Keratinocyte (primary cell): ENCODE results near the gene USP37. TPM values are rescaled to one million over a fixed set of nuclear protein-coding genes. Genes with fewer than 3 reads are reported as not detected.

ENCODE experiments used
- DNase-seq: peaks from one replicate; pipeline ENCODE4 v3.0.0-alpha.2; 2011; ENCODE audit warnings: low read depth, missing footprints, low spot score
- FAIRE-seq: peaks from 2 replicates; lab custom pipeline; 2011; peaks lifted over from hg19 to GRCh38; lab: Jason Lieb, UNC
- H2AFZ ChIP-seq: 2 replicates; pipeline ENCODE4 v1.6.0; 2012; ENCODE audit warnings: low read length, control low read depth, inconsistent platforms; ENCODE audit not compliant: control insufficient read depth
- H3K27ac ChIP-seq: 2 replicates; pipeline ENCODE4 v1.5.1; 2011; ENCODE audit warnings: low read length; ENCODE audit not compliant: control insufficient read depth, insufficient read depth
- H3K27me3 ChIP-seq: 3 replicates; pipeline ENCODE4 v1.6.0; 2011; ENCODE audit warnings: low read length; ENCODE audit not compliant: control insufficient read depth, insufficient read depth; ENCODE audit errors: extremely low read depth
- H3K36me3 ChIP-seq, 2 experiments: 2 replicates in 1 of 2; 3 replicates in 1 of 2; pipeline ENCODE4 v1.5.1; 2011; ENCODE audit warnings: low read length in 2 of 2, mild to moderate bottlenecking in 1 of 2; ENCODE audit not compliant: control insufficient read depth in 2 of 2, insufficient read depth in 2 of 2; ENCODE audit errors: extremely low read depth in 1 of 2
- H3K4me1 ChIP-seq: 3 replicates; pipeline ENCODE4 v1.5.1; 2011; ENCODE audit warnings: low read length; ENCODE audit not compliant: control insufficient read depth, insufficient read depth; ENCODE audit errors: extremely low read depth
- H3K4me2 ChIP-seq: 3 replicates; pipeline ENCODE4 v1.6.0; 2011; ENCODE audit warnings: low read depth, low read length; ENCODE audit not compliant: control insufficient read depth, insufficient read depth; ENCODE audit errors: extremely low read depth
- H3K4me3 ChIP-seq, 3 experiments: fragments of 200-600 bp in 1 of 3; sonication (generic) in 1 of 3; 2 replicates in 2 of 3; 3 replicates in 1 of 3; pipeline ENCODE4 v1.5.1; 2011 to 2016; ENCODE audit warnings: low read length in 3 of 3, mild to moderate bottlenecking in 3 of 3, control low read depth in 2 of 3, inconsistent platforms in 1 of 3, low read depth in 1 of 3, mixed read lengths in 1 of 3, mixed run types in 1 of 3, moderate library complexity in 1 of 3; ENCODE audit not compliant: control insufficient read depth in 2 of 3, insufficient read depth in 2 of 3; ENCODE audit errors: extremely low read depth in 1 of 3
- H3K79me2 ChIP-seq: 2 replicates; pipeline ENCODE4 v1.6.0; 2012; ENCODE audit warnings: low read length; ENCODE audit not compliant: control insufficient read depth, insufficient read depth
- H3K9ac ChIP-seq: 3 replicates; pipeline ENCODE4 v1.6.0; 2011; ENCODE audit warnings: low read length; ENCODE audit not compliant: control insufficient read depth, insufficient read depth; ENCODE audit errors: extremely low read depth
- H3K9me1 ChIP-seq: 3 replicates; pipeline ENCODE4 v1.6.0; 2011; ENCODE audit warnings: low read length; ENCODE audit not compliant: control insufficient read depth, insufficient read depth; ENCODE audit errors: extremely low read depth
- H3K9me3 ChIP-seq: 2 replicates; pipeline ENCODE4 v1.5.1; 2012; ENCODE audit warnings: low read depth, low read length; ENCODE audit not compliant: control insufficient read depth
- H4K20me1 ChIP-seq: 3 replicates; pipeline ENCODE4 v1.6.0; 2011; ENCODE audit warnings: low read length; ENCODE audit not compliant: control insufficient read depth, insufficient read depth; ENCODE audit errors: extremely low read depth
- EZH2 ChIP-seq: IDR thresholded peaks from one replicate; pipeline ENCODE4 v1.6.1; 2012; ENCODE audit warnings: inconsistent platforms, mild to moderate bottlenecking, low read length, moderate library complexity
- dilution Hi-C: fragments of 300-500 bp; cut with MboI; formaldehyde crosslinking; loops from one replicate; pipeline ENCODE4 v1.7.0; 2020; ENCODE audit warnings: low sequenced_read_pairs; ENCODE audit not compliant: extremely low pct_ligation_motif_present
- polyA plus RNA-seq, 5 experiments: library from polyadenylated mRNA; depleted of rRNA in 3 of 5; stranded (reverse) in 3 of 5; stranded (forward) in 1 of 5; unstranded in 1 of 5; fragments of >200 nt; gene quantifications; 1 replicate in 1 of 5; 2 replicates in 3 of 5; 3 replicates in 1 of 5; pipeline versions ENCODE4 v1.2.1 to v1.2.3, GENCODE V29; 2011 to 2012; ENCODE audit warnings: missing spikeins in 2 of 5, low read depth in 1 of 5, low replicate concordance in 1 of 5
- TF ChIP-seq, protein P1 (sequence below), 3 experiments: IDR thresholded peaks in 1 of 3; conservative IDR thresholded peaks in 1 of 3; optimal IDR thresholded peaks in 1 of 3; 2 replicates in 2 of 3; 3 replicates in 1 of 3; pipeline versions ENCODE3 to v1.5.1; 2011; ENCODE audit warnings: low read length in 3 of 3, mild to moderate bottlenecking in 3 of 3, moderate library complexity in 2 of 3, control low read depth in 1 of 3, inconsistent platforms in 1 of 3; ENCODE audit not compliant: insufficient read depth in 2 of 3; ENCODE audit errors: extremely low read depth in 1 of 3

Gene USP37
- polyA plus RNA-seq, 1 donor (not counting 4 experiments of a cell fraction or from before 2014, with no cell fraction given), result 4.2 TPM

DNA sequence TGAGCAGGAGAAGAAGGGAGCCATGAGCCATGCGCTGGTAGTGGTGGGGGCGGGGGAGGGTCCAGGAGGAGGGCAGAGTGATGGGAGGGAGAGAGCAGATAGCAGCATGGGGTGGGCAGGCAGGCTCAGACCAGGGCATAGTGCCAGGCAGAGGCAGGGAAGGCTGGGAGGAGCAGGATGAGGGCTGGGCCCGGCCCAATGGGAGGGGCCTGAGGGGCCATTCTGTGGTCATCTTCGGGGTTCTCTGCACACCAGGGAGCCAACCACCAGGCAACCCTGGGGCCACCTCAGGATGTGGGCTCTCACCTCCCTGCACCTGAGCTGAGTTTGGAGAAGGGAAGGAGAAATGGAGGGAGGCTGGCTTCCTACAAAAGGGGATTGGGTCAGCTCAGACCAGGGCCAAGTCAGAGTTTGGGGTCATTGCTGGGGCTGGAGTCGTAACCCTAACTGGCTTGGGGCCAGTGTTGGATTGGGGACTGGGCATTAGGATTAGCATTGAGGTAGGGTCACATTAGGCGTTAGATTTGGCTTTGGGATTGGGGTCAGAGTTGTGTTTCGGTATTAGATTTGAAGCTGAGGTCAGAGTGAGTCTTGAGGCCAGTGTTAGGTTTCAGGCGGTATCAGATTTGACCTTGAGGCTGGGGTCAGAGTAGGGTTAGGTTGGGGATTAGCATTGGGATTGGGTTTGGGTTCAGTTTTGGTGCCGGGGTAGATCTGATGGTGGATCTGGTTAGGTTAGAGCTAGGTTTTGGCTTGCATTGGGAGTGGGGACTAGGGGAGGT lies 138.0 kb downstream of the USP37 start:
- TF ChIP-seq, protein P1, sequence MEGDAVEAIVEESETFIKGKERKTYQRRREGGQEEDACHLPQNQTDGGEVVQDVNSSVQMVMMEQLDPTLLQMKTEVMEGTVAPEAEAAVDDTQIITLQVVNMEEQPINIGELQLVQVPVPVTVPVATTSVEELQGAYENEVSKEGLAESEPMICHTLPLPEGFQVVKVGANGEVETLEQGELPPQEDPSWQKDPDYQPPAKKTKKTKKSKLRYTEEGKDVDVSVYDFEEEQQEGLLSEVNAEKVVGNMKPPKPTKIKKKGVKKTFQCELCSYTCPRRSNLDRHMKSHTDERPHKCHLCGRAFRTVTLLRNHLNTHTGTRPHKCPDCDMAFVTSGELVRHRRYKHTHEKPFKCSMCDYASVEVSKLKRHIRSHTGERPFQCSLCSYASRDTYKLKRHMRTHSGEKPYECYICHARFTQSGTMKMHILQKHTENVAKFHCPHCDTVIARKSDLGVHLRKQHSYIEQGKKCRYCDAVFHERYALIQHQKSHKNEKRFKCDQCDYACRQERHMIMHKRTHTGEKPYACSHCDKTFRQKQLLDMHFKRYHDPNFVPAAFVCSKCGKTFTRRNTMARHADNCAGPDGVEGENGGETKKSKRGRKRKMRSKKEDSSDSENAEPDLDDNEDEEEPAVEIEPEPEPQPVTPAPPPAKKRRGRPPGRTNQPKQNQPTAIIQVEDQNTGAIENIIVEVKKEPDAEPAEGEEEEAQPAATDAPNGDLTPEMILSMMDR (optimal IDR thresholded peaks at IDR 0.05 in 1 of 3, IDR thresholded peaks at IDR 0.05 in 1 of 3, conservative IDR thresholded peaks at IDR 0.05 in 1 of 3; ENCODE audit: extremely low read depth in 1 of 3, insufficient read depth in 2 of 3, low read length in 3 of 3), result no peak
- TF ChIP-seq EZH2, result no peak
- Histone ChIP-seq H3K27me3 (peaks cover 7% of the 10 kb centered on the region), H3K9me1 (no peaks in the 10 kb centered on the region), H3K79me2 (no peaks in the 10 kb centered on the region), H3K9ac (no peak overlapping the region), H2AFZ (no peak overlapping the region), H3K27ac (no peak overlapping the region), H3K4me1 (no peaks in the 10 kb centered on the region), H3K4me3 (no peak overlapping the region), H3K4me2 (no peak overlapping the region), H3K9me3 (no peaks in the 10 kb centered on the region), H4K20me1 (no peaks in the 10 kb centered on the region), H3K36me3 (no peaks in the 10 kb centered on the region)
- dilution Hi-C loops, result no loop called here
- no peak for DNase-seq
- FAIRE-seq, result no peak

DNA sequence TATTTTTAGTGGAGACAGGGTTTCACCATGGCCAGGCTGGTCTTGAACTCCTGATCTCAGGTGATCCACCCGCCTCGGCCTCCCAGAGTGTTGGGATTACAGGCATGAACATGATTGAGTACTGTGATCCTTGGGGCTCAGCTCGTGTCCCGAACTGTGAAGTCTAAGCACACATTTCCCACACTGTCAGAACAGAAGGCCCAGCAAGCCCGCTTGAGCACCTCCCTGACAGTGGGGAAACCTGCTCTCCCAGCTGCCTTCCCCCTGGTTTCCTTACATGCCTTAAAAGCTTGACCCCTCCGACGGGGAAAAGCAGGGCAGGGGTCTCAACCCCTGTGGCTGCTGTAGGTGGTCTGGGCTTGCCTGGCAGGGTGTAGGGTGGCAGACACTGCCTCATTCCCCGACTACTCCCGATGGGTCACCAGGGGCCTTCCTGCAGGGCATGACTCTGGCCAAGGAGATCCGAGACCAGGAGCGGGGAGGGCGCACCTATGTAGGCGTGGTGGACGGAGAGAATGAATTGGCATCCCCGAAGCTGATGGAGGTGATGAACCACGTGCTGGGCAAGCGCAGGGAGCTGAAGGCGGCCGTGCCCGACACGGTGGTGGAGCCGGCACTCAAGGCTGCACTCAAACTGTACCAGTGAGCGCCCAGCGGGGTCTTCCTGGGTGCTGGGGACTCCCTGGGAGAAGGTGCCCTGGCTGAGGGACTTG lies 139.1 kb downstream of the USP37 start:
- H3K36me3 ChIP-seq, result no peaks in the 10 kb centered on the region
- H3K9me1 ChIP-seq, result no peaks in the 10 kb centered on the region
- H3K9me3 ChIP-seq, result no peaks in the 10 kb centered on the region
- dilution Hi-C loops, result no loop called here
- no peak overlapping the region for H3K9ac ChIP-seq
- no peaks in the 10 kb centered on the region for H4K20me1 ChIP-seq
- H3K79me2 ChIP-seq, result no peaks in the 10 kb centered on the region
- H3K4me2 ChIP-seq, result no peak overlapping the region
- H3K4me3 ChIP-seq, result no peak overlapping the region
- DNase-seq, result no peak
- TF ChIP-seq EZH2, result no peak
- TF ChIP-seq, protein P1 (optimal IDR thresholded peaks at IDR 0.05 in 1 of 3, IDR thresholded peaks at IDR 0.05 in 1 of 3, conservative IDR thresholded peaks at IDR 0.05 in 1 of 3; ENCODE audit: extremely low read depth in 1 of 3, insufficient read depth in 2 of 3, low read length in 3 of 3), result no peak
- H3K27ac ChIP-seq, result no peak overlapping the region
- H3K27me3 ChIP-seq, result peaks cover 4% of the 10 kb centered on the region
- H2AFZ ChIP-seq, result no peak overlapping the region
- no peaks in the 10 kb centered on the region for H3K4me1 ChIP-seq
- FAIRE-seq, result no peak
